ENCODE results near the gene LRRK1. TPM values are rescaled to one million over a fixed set of nuclear protein-coding genes. Genes with fewer than 3 reads are reported as not detected.

The LRRK1 gene
- total and polyA plus RNA-seq, 2 of the 4 experiments (the other 2 are of a cell fraction) = 3.0 to 5.8 TPM

DNA sequence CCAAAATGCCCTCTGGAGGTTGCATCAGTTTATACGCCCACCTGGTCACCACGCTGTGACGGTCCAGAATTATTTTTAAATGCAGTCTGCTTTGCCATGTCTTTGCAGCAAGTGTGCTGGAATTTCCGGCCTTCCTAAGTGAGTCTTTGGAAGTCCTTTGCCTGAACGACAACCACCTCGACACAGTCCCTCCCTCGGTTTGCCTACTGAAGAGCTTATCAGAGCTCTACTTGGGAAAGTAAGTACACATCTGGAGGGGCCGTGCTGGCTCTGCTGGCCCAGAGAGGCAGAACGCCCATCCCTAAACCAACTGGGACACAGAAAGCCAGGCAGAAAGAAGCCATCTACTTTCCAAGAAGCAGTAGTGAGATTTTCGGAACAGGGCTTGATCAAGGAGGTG is 101.8 kb downstream of the LRRK1 start:
- TF ChIP-seq, protein P1, sequence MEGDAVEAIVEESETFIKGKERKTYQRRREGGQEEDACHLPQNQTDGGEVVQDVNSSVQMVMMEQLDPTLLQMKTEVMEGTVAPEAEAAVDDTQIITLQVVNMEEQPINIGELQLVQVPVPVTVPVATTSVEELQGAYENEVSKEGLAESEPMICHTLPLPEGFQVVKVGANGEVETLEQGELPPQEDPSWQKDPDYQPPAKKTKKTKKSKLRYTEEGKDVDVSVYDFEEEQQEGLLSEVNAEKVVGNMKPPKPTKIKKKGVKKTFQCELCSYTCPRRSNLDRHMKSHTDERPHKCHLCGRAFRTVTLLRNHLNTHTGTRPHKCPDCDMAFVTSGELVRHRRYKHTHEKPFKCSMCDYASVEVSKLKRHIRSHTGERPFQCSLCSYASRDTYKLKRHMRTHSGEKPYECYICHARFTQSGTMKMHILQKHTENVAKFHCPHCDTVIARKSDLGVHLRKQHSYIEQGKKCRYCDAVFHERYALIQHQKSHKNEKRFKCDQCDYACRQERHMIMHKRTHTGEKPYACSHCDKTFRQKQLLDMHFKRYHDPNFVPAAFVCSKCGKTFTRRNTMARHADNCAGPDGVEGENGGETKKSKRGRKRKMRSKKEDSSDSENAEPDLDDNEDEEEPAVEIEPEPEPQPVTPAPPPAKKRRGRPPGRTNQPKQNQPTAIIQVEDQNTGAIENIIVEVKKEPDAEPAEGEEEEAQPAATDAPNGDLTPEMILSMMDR (conservative IDR thresholded peaks at IDR 0.05; ENCODE audit: low read depth, low read length) = no peak
- TF ChIP-seq RCOR1 (IDR thresholded peaks at IDR 0.05; ENCODE audit: insufficient replicate concordance, low read length) = no peak
- no peak for TF ChIP-seq SMC3 (IDR thresholded peaks at IDR 0.05; ENCODE audit: low read depth, low read length)
- TF ChIP-seq MXI1 (IDR thresholded peaks at IDR 0.05; ENCODE audit: borderline replicate concordance, low read depth, low read length) = no peak
- no peak for TF ChIP-seq FOS (IDR thresholded peaks at IDR 0.05; ENCODE audit: low read depth, low read length)
- no peak for TF ChIP-seq POLR2A (IDR thresholded peaks at IDR 0.05; ENCODE audit: low read depth, low read length)
- no peak for TF ChIP-seq CHD1 (IDR thresholded peaks at IDR 0.05; ENCODE audit: low read depth, low read length)
- TF ChIP-seq, protein P2, sequence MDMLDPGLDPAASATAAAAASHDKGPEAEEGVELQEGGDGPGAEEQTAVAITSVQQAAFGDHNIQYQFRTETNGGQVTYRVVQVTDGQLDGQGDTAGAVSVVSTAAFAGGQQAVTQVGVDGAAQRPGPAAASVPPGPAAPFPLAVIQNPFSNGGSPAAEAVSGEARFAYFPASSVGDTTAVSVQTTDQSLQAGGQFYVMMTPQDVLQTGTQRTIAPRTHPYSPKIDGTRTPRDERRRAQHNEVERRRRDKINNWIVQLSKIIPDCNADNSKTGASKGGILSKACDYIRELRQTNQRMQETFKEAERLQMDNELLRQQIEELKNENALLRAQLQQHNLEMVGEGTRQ (IDR thresholded peaks at IDR 0.05; ENCODE audit: low read depth, low read length) = no peak
- TF ChIP-seq, protein P3, sequence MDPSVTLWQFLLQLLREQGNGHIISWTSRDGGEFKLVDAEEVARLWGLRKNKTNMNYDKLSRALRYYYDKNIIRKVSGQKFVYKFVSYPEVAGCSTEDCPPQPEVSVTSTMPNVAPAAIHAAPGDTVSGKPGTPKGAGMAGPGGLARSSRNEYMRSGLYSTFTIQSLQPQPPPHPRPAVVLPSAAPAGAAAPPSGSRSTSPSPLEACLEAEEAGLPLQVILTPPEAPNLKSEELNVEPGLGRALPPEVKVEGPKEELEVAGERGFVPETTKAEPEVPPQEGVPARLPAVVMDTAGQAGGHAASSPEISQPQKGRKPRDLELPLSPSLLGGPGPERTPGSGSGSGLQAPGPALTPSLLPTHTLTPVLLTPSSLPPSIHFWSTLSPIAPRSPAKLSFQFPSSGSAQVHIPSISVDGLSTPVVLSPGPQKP (IDR thresholded peaks at IDR 0.05; ENCODE audit: borderline replicate concordance, low read depth, low read length) = no peak
- TF ChIP-seq NFE2L2 (IDR thresholded peaks at IDR 0.05; ENCODE audit: low read depth, low read length) = no peak
- TF ChIP-seq MAFK (IDR thresholded peaks at IDR 0.05; ENCODE audit: low read depth, low read length) = no peak
- TF ChIP-seq RAD21 (IDR thresholded peaks at IDR 0.05; ENCODE audit: low read length) = no peak
- TF ChIP-seq BHLHE40 (IDR thresholded peaks at IDR 0.05; ENCODE audit: low read depth, low read length) = no peak
- TF ChIP-seq MAZ (IDR thresholded peaks at IDR 0.05; ENCODE audit: borderline replicate concordance, low read depth, low read length) = no peak
- no peak for TF ChIP-seq RFX5 (IDR thresholded peaks at IDR 0.05; ENCODE audit: low read depth, low read length)
- TF ChIP-seq CEBPB (IDR thresholded peaks at IDR 0.05; ENCODE audit: low read depth, low read length) = no peak
- ChIA-PET POLR2A (ENCODE audit: unreplicated experiment) (no interaction called here), CTCF (no interaction called here)
- H3K4me3 ChIP-seq (ENCODE audit: insufficient read depth, low read depth, low read length) = no peak overlapping the region
- no peaks in the 10 kb centered on the region for H3K9me3 ChIP-seq (ENCODE audit: control insufficient read depth, insufficient read depth, low read length)
- no peak for ATAC-seq (ENCODE audit: low read depth)
- no peak overlapping the region for H2BK120ac ChIP-seq (ENCODE audit: low read depth, low read length)
- H3K18ac ChIP-seq (ENCODE audit: low read depth, low read length) = no peak overlapping the region
- H4K20me1 ChIP-seq (ENCODE audit: insufficient read depth, low read length) = no peaks in the 10 kb centered on the region
- H3K9me1 ChIP-seq (ENCODE audit: insufficient read depth, low read length) = no peaks in the 10 kb centered on the region
- no peak overlapping the region for H2BK20ac ChIP-seq (ENCODE audit: low read depth, low read length)
- H2AK5ac ChIP-seq (ENCODE audit: low read depth, low read length) = no peak overlapping the region
- no peak overlapping the region for H2AK9ac ChIP-seq (replicated peaks; ENCODE audit: low read depth, low read length, poor library complexity)
- no peak overlapping the region for H2BK5ac ChIP-seq (ENCODE audit: low read depth, low read length, poor library complexity, severe bottlenecking)
- in situ Hi-C loops (cut with MboI; ENCODE audit: low sequenced_read_pairs) = no loop called here
- no peak overlapping the region for H3K14ac ChIP-seq (replicated peaks; ENCODE audit: low read depth, low read length)
- H3K23ac ChIP-seq (ENCODE audit: low read depth, low read length) = no peak overlapping the region
- H4K5ac ChIP-seq (ENCODE audit: low read depth, low read length) = no peak overlapping the region
- H2AFZ ChIP-seq (replicated peaks; ENCODE audit: low read length, poor library complexity) = no peak overlapping the region
- H4K91ac ChIP-seq (ENCODE audit: insufficient read depth, low read depth, low read length) = no peak overlapping the region
- no peak overlapping the region for H3K4ac ChIP-seq (ENCODE audit: low read depth, low read length)
- intact Hi-C loops (cut with micrococcal nuclease) = no loop called here
- H4K8ac ChIP-seq (ENCODE audit: low read depth in 2 of 2, low read length in 2 of 2) = no peak overlapping the region
- dilution Hi-C loops (cut with HindIII; ENCODE audit: low sequenced_read_pairs, unreplicated experiment) = loop anchor here (25.0 kb wide), 1 partner anchor 384 kb away; no protein-coding TSS in a partner anchor
- no peak overlapping the region for H3K56ac ChIP-seq (ENCODE audit: extremely low read depth, insufficient read depth, low read length)
- no peak overlapping the region for H3K9ac ChIP-seq (ENCODE audit: low read depth, low read length)
- H3K36me3 ChIP-seq (ENCODE audit: control insufficient read depth, insufficient read depth, low read length) = peaks cover 20% of the 10 kb centered on the region
- 90% methylated on average over 4 of the region's 10 CpGs; no CpG with 5 or more reads in 1 of the 2 experiments for WGBS, 2 experiments (ENCODE audit: extremely low coverage in 2 of 2, insufficient read length in 1 of 2)
- no peak overlapping the region for H2BK15ac ChIP-seq (ENCODE audit: low read depth, low read length)
- DNase-seq = no peak
- no peaks in the 10 kb centered on the region for H3K27me3 ChIP-seq (ENCODE audit: control insufficient read depth, insufficient read depth, low read length)
- peaks cover 21% of the 10 kb centered on the region for H3K4me1 ChIP-seq (ENCODE audit: control insufficient read depth, insufficient read depth, low read length)
- H3K27ac ChIP-seq (ENCODE audit: insufficient read depth, low read length) = no peak overlapping the region
- H3K4me2 ChIP-seq (ENCODE audit: low read depth, low read length) = no peak overlapping the region
- BruUV-seq (replicated peaks) = no TSS peak
- H3K79me1 ChIP-seq (ENCODE audit: low read depth in 1 of 2, low read length in 2 of 2) = no peaks in the 10 kb centered on the region
